SH-SY5Y (cell line): Measurements from ENCODE around the gene GALNT9.

Source experiments
- GATA2 ChIP-seq: IDR thresholded peaks from 2 replicates; pipeline ENCODE4 v1.6.1; 2011; ENCODE audit warnings: mild to moderate bottlenecking, low read depth, low read length
- GATA3 ChIP-seq: IDR thresholded peaks from 2 replicates; pipeline ENCODE4 v1.6.1; 2011; ENCODE audit warnings: low read depth, mild to moderate bottlenecking, low read length, moderate library complexity

GALNT9 gene

DNA sequence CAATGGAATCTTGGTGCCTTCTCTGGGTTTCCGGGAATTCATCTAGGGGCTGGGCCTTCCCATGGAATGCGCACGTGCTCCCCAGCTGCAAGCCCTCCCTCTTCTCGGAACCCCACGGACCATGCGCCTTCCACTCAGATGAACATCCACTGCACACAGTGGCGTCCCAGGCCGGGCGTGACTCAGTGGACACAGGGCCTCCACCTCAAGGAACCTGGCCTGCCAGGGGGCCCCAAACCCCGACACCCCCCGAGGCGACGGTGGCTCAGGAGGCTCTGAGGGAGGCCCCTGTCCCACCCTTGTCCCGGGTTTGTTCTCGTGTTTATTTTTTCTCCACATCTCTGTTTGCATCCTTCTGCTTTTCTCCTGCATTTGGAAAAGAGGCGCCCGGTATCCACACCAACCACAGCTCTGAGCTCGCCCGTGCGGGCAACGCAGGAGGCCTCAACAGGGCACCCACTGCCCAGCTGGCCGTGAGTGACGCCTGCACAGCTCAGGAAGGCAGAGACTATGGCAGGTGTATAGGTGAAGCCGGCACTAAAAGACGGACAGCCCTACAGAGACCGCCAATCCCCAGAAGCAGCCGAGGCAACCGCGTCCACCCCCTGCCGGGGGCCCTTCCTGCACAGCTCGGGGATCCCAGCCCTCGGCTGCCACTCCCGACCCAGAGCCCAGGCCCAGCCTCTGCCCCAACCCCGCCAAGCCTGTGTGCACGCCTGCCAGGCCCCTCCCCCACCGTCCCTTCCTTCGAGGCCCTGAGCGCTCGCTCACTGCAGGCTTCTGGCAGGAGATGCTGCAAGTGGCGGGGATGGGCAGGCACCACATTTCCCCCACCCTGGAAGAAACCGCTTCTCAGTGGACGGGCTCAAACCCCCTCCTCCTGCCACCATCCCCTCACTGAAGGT, 23.8 kb upstream of the GALNT9 start:
- no peak for TF ChIP-seq GATA2
- no peak for TF ChIP-seq GATA3

GRCh38 chr12:132351751-132352495, 22.5 kb upstream of the GALNT9 start:
- TF ChIP-seq GATA2 = no peak

DNA sequence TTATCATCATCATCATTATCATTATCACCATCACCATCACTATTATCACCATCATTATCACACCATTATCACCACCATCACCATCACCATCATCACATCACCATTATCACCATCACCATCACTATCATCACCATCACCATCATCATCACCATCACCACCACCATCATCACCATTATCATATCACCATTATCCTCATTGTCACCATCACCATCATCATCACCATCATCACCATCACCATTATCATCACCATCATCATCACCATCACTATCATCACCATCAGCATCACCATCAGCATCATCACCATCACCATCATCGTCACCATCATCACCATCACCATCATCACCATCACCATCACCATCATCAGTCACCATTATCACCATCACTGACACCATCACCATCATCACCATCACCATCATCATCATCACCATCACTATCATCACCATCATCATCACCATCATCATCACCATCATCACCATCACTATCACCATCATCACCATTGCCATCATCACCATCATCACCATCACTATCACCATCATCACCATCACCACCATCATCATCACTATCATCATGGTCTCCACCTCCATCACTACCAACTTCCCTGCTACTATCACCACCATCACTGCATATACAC, 20.2 kb upstream of the GALNT9 start:
- TF ChIP-seq GATA2 = no peak
- TF ChIP-seq GATA3 = no peak

GRCh38 chr12:132348176-132348575, 18.8 kb upstream of the GALNT9 start:
- TF ChIP-seq GATA3 (no peak), GATA2 (no peak)

GRCh38 chr12:132347176-132347855, 17.9 kb upstream of the GALNT9 start:
- TF ChIP-seq GATA3 (no peak), GATA2 (no peak)

- no peak for TF ChIP-seq GATA3
- TF ChIP-seq GATA2 = no peak
Measured at GRCh38 chr12:132346471-132347175, 17.2 kb upstream of the GALNT9 start.

DNA sequence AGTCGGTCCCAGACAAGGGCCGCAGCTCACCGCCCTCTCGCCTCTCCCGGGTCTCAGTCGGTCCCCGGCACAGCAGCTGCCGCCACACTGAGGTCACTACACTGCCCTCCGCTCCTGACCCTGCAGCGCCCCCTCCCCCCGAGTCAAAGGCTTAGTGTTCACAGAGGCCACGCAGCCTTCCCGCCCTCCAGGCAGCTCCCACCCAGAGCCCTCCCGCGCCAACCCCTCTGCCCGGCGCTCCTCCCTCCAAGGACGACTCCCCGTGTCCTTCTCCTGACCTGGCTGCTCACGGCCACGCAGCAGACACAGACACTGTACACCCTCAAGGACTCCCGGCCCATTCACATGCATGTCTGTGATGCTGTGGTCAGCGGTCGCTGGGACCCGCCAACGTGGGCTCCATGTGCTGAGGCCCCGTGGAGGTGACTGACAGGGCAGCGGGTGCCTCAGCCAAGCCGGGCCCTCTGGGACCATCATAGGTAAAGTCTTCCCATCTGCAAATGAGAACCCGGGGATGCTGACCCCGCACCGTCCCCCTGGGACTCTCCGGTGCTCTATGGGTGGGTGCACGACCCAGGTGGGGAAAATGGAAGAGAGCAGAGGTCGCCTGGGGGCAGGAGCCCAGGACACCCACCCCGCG, 16.3 kb upstream of the GALNT9 start:
- TF ChIP-seq GATA2 = no peak
- no peak for TF ChIP-seq GATA3

DNA sequence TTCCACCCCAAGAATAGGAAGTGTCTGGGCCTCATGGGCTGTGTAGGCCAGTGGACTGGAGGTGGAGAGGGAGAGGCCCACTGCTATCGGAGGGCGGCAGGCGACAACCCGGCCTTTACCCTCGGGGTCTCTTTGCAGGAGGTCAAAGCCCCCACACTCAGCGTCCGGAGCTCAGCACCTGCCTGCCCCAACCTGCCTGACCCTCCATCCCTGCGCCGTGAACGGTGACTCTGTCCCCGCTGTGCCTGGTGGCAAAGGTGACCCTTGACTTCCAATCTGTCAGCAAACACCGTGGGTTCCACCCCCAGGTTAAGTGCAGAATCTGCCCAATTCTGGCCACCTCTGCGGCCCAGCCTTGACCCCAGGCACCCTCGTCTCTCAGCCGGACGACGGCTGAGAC, 15.7 kb upstream of the GALNT9 start:
- TF ChIP-seq GATA2 = no peak

DNA sequence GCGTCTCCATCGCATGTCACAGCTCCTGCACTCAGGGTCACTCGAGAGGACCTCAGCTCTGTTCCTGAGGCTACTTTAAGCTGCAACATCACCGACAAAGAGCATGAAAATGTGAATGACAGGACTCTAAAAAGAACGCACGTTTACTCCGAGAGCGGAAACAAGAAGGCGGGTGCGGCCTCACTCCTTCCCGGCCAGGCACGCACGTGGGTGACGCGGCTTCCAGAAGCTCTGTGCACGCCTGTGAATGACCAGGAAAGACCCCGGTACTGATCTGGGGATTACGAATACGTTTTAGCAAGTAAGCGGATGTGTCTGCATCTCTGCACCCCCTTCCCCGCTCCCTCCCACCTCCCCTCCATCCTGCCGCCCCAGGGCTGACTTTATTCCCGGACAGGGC, 15.2 kb upstream of the GALNT9 start:
- TF ChIP-seq GATA2 (no peak), GATA3 (no peak)

DNA sequence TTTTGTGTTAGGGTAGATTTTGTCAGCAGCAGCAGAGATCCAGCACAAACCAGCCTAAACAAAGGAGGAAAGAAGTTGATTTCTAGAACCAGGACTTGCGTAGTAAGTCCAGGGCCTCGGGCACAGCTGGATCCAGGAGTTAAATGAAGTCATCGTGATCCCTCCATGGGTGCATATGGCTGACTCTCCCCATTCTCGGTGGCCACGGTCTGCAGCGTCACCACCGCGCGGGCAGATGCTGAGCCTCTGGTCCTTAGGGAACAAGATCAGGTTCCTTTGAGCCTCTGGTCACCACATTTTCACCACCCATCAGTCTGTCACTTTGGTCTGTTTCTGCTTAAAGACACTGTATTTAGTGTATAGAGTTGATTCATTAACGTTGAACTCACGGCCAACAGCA, 14.8 kb upstream of the GALNT9 start:
- TF ChIP-seq GATA3 = no peak
- no peak for TF ChIP-seq GATA2

GRCh38 chr12:132343294-132344004, 14.1 kb upstream of the GALNT9 start:
- TF ChIP-seq GATA2 (no peak), GATA3 (no peak)
